Raji (cell line): ENCODE results near the gene ZBTB6.

Experiments
- POLR2A ChIP-seq: IDR thresholded peaks from 2 replicates; pipeline ENCODE4 v1.6.1; 2011; ENCODE audit warnings: low read depth, low read length, control low read depth; ENCODE audit not compliant: insufficient read depth

The ZBTB6 gene

GRCh38 chr9:122879443-122879842 is 33.7 kb downstream of the ZBTB6 start:
- no peak for TF ChIP-seq POLR2A

DNA sequence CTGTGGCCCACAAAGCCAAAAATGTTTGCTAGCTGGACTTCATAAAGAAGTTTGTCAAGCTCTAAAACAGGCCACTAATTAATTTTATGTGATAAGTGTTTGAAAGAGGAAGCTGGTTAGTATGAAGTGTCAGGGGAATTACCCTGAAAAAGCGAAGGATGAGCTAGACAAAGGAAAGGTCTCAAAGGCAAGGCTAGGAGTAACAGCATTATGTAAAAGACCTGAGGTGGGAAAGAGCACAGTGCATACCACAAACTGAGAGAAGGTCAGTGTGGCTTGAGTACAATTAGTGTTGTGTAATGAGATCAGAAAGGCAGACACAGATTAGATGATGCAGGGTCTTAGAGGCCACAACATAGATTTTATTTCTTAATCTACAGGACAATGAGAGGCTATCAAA is 37.6 kb downstream of the ZBTB6 start:
- TF ChIP-seq POLR2A = no peak

GRCh38 chr9:122866079-122866478 is 47.0 kb downstream of the ZBTB6 start:
- no peak for TF ChIP-seq POLR2A

DNA sequence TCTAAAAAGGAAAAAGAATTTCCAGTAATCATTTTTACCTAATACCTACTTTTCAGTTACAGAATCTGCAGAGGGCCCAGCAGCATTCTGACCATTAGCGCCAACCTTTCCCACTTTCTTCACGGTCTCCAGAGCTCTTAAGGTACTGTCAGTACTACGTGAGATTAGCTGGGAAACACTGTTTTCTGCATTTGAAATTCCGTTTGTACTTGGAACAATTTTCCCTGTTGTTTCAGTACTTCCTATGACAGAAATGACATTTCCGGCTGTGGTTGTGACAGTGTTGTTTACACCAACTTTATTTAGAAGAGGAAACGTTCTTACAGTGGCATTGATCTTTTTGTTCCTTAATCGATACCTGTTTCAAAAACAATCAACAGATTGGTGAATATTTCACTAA is 47.8 kb downstream of the ZBTB6 start:
- no peak for TF ChIP-seq POLR2A

- no peak for TF ChIP-seq POLR2A
These were observed 49.7 kb downstream of the ZBTB6 start for GRCh38 chr9:122863407-122863806.

DNA sequence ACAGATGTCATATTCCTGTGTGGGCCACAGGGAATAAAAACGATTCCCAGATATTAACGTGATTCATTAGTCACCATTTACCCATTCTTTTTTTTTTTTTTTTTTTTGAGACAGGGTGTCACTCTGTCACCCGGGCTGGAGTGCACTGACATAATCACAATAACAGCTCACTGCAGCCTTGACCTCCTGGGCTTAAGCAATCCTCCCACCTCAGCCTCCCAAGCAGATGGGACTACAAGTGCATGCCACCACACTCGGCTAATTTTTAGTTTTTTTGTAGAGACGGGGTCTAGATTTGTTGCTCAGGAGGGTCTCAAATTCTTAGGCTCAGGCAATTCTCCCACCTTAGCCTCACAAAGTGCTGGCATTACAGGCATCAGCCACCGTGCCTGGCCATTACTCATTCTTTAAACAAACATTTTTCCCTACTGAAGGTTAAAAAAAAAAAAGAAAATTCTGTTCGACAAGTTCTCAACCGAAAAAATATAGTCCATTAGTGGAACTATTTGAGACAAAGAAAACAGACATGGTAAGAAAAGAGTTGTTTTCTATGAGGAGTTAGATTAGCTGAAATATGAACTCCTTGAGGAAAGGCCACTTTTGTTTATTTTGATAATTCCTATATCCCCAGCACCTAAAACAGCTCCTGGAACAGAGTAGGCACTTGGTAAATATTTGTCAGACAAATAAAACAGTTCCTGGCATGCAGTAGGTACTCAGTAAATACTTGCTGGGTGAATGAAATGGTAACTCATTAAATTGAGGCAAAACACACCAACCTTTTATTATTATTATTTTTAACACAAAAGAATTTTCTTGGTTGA is 52.6 kb downstream of the ZBTB6 start:
- no peak for TF ChIP-seq POLR2A
